MM.1S (cell line): Measurements from ENCODE around the gene SREBF1.

Experiments
- CTCF ChIP-seq: fragments of 300-600 bp; sonication (generic); IDR thresholded peaks from 2 replicates; pipeline ENCODE4 v1.5.1; 2016; ENCODE audit warnings: antibody characterized with exemption, low read length, mixed read lengths
- EZH2 ChIP-seq: fragments of 300-600 bp; sonication (generic); optimal IDR thresholded peaks from 2 replicates; pipeline ENCODE3; 2017; ENCODE audit warnings: low read depth, mild to moderate bottlenecking, antibody characterized with exemption, low read length, mixed read lengths
- EZH2phosphoT487 ChIP-seq: fragments of 300-600 bp; sonication (generic); IDR thresholded peaks from 2 replicates; pipeline ENCODE4 v1.6.1; 2018; ENCODE audit warnings: antibody characterized with exemption, low read length

DNA sequence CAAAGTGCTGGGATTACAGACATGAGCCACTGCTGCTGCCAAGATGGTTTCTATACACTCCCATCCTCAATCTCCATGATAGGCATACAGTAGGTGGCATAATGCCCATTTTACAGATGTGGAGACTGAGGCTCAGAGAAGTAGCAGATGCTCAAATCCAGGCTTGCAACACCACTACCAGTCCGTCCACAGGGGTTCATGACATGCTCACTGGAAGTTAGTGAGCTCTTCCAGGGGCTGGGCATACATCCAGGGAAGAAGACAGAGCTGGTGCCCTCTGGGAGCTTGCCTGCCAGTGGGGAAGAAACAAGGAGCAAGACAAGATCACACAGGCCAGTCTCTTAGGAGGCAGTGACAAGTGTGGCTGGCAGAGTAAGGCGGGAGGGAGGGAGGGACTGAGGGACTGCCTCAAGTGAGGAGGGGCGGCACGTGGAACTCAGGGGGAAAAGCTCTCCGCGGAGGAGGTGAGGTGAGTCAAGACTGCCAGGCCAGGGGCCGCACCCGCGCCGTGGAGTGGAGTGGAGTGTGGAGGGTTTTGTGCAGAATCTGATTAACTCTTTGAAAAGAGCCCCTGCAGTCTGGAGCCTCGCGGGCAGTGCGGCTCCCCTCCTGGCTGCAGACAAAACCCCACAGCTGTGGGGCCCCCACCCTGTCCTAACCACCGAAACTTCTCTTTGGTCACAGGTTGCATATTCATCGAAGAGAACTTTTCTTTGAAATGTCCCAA is 27.9 kb downstream of the SREBF1 start:
- TF ChIP-seq CTCF = no peak
- no peak for TF ChIP-seq EZH2
- no peak for TF ChIP-seq EZH2phosphoT487
